ENCODE results near the gene SOX5.

GRCh38 chr12:23569356-23569755 is 380.1 kb downstream of the SOX5 start:
- TF ChIP-seq CTCF (IDR thresholded peaks at IDR 0.05) (no peak), POLR2A (IDR thresholded peaks at IDR 0.05) (no peak)
